Skin epidermis (tissue), 12 donors: ENCODE data around the gene CIART.

ENCODE experiments used
- H3K27ac ChIP-seq, 21 experiments: fragments of 200-600 bp; sonication (generic) in 11 of 21; one replicate each; pipeline ENCODE4 v1.5.0; 2020; ENCODE audit warnings: mild to moderate bottlenecking in 3 of 21, inconsistent platforms in 2 of 21, moderate library complexity in 2 of 21
- H3K4me3 ChIP-seq, 7 experiments: fragments of 200-600 bp; sonication (generic) in 2 of 7; one replicate each; pipeline ENCODE4 v1.5.0; 2020; ENCODE audit warnings: inconsistent platforms in 2 of 7, mild to moderate bottlenecking in 2 of 7, moderate library complexity in 1 of 7

CIART gene

DNA sequence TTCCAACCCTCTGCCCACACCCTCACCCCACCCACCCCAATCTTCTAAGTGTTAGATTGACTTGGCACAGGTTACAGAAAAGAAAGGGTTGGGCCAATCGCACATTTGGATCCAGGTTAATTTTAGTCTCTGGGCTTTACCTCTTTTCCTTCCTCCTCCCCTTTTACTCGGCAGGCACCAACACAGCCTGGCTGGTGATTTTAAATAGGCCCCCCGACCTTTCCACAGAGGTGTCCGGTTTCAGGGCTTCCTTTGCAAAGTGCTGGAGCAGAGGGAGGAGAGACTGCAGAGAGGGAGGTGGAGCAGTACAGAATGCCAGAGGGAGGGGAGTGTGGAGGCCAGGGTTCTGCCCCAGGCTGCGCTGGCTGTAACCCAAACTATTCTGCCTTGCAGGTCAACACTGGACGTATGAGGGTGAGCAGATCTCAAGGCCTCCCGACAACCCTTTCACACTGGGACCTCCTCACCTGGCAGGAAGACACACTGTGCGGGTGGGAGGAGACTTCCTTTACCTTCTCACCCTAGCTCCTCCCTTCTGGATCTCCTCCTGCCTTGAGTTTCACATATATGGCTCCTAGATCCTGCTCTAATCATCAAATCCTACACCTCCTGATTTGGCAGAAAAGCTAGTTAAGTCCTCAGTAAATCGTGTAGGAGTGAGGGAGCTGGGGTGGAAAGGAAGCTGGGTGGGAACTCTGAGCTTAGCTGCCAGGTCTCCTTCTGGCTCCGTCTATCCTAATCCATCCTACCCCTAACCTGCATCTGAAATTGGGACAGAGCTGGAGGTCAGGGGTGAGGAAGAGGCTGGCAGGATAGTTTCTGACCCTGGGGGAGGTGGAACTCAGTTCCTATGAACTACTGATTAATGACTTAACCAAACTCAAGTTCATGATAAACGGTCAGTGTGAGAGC lies 22.3 kb upstream of the CIART start:
- H3K4me3 ChIP-seq, result peak overlapping the region in 1 of 7 experiments; percentile 7
- peak overlapping the region in 4 of 21 experiments; percentile 5 to 50 (median 34) for H3K27ac ChIP-seq

GRCh38 chr1:150261367-150261766 lies 21.0 kb upstream of the CIART start:
- Histone ChIP-seq H3K27ac (no peak overlapping the region), H3K4me3 (no peak overlapping the region)

GRCh38 chr1:150262388-150263320 lies 19.7 kb upstream of the CIART start:
- peak overlapping the region in 1 of 21 experiments; percentile 11 for H3K27ac ChIP-seq
- H3K4me3 ChIP-seq, result no peak overlapping the region

- no peak overlapping the region for H3K27ac ChIP-seq
- H3K4me3 ChIP-seq, result no peak overlapping the region
These were observed 18.8 kb upstream of the CIART start for GRCh38 chr1:150263549-150263948.

DNA sequence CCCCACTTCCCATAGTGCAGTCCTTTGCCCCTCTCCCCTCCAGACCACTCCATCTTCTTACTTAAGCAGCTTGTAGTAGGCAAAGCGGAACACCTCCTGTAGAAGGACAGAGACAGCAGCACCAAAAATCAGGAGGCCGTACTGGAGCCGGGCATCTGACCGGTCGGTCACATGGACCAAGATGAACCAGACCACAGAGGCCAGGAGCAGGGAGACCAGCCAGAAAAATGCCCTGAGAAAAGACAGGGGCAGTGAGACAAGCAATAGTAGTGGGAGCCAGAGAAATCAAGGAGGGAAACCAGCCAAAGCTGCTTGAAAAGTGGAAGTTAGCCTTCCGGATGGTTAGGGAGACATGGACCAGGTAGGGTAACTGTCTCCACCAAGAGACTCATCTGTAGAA lies 14.5 kb upstream of the CIART start:
- peak overlapping the region in 20 of 21 experiments; percentile 92 to 99 (median 97) for H3K27ac ChIP-seq
- peak overlapping the region; percentile 77 to 99 (median 93) for H3K4me3 ChIP-seq

GRCh38 chr1:150268340-150268704 lies 14.0 kb upstream of the CIART start:
- H3K4me3 ChIP-seq, result peak overlapping the region; percentile 77 to 99 (median 93)
- peak overlapping the region; percentile 92 to 99 (median 97) for H3K27ac ChIP-seq

DNA sequence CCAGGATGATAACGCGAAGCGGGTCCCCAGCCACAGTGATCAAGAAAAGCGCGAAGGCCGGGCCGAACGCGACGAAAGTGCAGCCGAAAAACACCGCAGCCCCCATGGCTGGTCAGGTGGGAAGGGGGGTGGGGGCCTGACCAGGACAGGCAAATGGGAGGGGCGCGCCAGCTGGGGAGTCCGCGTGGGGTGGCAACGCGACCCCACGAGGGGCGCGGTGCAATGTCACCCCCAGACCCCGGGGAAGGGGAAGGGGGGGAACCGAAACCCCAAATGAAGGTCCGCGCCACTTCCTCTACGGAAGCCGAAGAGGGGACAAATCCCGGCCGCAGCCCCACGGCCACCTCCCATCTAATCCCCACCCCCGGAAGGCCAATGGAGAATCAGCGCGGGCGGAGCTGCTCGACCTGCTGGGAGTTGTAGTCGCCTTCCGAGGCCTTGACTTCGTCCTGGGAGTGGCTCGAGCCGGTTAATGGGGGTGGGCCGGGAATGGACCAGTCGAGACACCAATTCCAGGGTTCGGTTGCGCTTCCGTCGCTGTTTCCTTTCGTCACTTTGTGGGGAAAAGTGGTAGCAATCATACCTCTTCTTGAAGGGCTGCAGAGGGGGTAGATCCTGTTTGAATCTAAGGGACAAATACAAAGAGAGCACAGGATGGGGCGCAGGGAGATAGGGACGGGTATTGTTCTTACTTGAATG lies 13.5 kb upstream of the CIART start, which contains the start of gene APH1A:
Gene APH1A (minus strand): TSS at position 312 of the 699 bp plus-strand sequence. CDS start 206 bp downstream, at position 106.
- Histone ChIP-seq H3K4me3 (peak within 1 kb of the TSS; percentile 77 to 99 (median 93)), H3K27ac (peak within 1 kb of the TSS; percentile 92 to 99 (median 97))

GRCh38 chr1:150269451-150269850 lies 12.9 kb upstream of the CIART start:
- H3K27ac ChIP-seq, result peak overlapping the region in 20 of 21 experiments; percentile 67 to 99 (median 97)
- peak overlapping the region; percentile 77 to 99 (median 93) for H3K4me3 ChIP-seq

GRCh38 chr1:150271291-150271959 lies 10.9 kb upstream of the CIART start:
- Histone ChIP-seq H3K27ac (peak overlapping the region in 4 of 21 experiments; percentile 23 to 72 (median 48)), H3K4me3 (no peak overlapping the region)

DNA sequence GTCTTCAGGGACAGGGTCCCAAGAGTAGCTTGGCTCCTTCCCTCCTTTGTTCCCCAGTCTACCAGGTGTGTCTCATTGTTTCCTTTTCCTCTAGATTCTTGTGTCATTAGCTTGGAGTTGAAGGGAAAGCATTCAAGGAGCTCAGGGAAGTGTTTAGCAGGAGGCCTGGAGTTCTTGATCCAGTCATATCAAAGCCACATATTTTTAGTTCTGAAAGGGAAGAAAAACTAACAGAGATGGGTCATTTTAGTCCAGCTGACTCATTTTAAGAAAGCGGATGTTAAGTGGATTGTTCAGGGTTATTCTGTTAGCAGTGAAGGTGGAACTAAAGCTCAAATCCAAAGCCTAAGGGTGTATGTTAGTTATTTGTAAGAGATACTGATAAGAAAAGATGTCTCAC lies 9.0 kb upstream of the CIART start:
- no peak overlapping the region for H3K4me3 ChIP-seq
- H3K27ac ChIP-seq, result peak overlapping the region in 10 of 21 experiments; percentile 18 to 72 (median 52)

DNA sequence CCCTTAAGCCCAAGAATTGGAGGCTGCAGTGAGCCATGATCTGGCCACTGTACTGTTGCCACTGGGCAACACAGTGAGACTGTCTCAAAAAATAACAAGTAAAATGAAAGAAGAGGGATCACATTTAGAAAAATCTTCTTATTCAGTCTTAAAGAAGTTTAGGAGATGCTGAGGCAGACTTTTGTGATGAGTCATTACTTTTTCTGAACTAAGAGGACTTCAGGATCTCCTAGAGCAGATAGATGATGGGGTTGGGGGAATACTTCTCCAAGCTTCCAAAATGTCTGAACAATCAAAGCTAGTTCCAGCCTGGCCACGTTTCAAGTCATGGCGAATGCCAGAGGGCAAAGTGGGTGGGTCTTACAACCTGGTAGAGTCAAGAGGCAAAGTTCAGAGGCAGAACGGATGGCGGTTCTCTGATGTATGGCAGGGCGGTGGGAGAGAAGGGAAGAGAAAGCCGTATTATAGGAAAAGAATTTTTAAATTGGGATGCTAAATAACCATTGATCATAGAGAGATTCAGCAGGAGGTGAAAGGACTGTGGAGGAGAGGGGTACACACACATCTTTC lies 2.1 kb upstream of the CIART start:
- peak overlapping the region in 9 of 21 experiments; percentile 66 to 94 (median 87) for H3K27ac ChIP-seq
- H3K4me3 ChIP-seq, result no peak overlapping the region

DNA sequence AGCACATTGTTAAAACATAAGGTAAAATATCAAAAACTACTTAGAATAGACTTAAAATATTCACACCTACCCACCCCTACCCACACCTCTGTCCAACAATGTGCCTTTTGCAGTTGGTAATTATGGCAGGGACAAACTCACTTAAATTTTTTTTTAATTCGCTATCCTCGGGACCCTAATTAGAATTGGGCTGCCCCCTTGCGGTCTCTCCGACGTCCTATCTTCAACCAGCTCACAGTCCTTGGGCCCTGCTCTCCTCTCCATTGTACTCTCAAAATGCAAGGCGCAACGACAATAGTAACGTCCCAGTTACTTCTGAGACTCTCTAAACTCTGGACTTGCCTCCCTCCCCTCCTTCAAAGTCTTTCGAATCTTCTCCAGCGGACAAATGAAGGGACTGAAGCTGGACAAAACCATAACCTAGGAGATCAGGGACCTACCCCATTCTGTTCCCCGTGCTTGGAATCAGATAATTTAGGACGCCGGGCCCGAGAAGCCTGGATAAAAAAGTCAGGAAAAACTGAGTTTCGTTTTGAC lies 1.1 kb upstream of the CIART start:
- Histone ChIP-seq H3K4me3 (peak overlapping the region; percentile 29 to 54 (median 49)), H3K27ac (peak overlapping the region in 20 of 21 experiments; percentile 39 to 94 (median 85))

DNA sequence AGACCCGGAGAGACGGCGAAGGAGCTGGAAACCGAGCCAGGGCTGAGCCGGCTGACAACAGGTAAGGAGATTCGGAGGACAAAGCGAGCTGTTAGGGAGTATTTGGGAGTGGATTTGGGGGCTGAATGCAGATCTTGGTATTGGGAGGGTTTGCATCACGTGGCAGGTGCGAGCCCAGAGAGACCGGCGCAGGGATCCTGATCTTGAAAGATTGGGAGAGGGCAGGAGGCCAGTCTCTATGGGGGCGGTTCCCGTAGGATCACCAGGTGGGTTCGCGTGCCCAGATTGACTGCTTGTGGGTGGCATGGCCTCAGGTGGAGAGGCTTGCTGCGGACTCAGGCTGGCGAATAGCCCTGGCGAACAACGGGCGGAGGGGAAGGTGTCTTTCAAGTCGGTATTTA lies 204 bp downstream of the CIART start:
- Histone ChIP-seq H3K4me3 (peak overlapping the region; percentile 29 to 54 (median 49)), H3K27ac (peak overlapping the region in 19 of 21 experiments; percentile 37 to 94 (median 74))

DNA sequence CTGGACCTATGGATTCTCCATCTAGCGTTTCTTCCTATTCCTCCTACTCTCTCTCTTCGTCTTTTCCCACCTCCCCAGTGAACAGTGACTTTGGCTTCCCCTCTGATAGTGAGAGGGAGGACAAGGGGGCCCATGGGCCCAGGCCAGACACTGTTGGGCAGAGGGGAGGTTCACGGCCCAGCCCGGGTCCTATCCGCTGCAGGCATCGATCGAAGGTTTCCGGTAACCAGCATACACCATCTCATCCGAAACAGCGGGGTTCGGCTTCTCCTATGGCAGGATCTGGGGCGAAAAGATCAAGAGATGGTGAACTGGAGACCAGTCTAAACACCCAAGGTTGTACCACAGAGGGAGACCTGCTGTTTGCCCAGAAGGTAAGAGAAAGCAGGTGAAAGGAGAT lies 906 bp downstream of the CIART start:
- H3K27ac ChIP-seq, result peak overlapping the region in 13 of 21 experiments; percentile 60 to 94 (median 75)
- peak overlapping the region in 6 of 7 experiments; percentile 41 to 54 (median 49) for H3K4me3 ChIP-seq

GRCh38 chr1:150288382-150288781 lies 6.0 kb downstream of the CIART start:
- Histone ChIP-seq H3K27ac (no peak overlapping the region), H3K4me3 (no peak overlapping the region)

GRCh38 chr1:150288822-150289221 lies 6.5 kb downstream of the CIART start:
- H3K4me3 ChIP-seq, result no peak overlapping the region
- H3K27ac ChIP-seq, result no peak overlapping the region

- Histone ChIP-seq H3K27ac (peak within 1 kb of the TSS in 20 of 21 experiments; percentile 26 to 82 (median 72)), H3K4me3 (peak within 1 kb of the TSS; percentile 59 to 89 (median 69))
These were observed 11.3 kb downstream of the CIART start, which contains the start of gene MRPS21 for GRCh38 chr1:150293433-150294253. MRPS21 (plus strand) TSS chr1:150293861; CDS start chr1:150294367, 506 bp downstream.
